ENCODE measurements around the gene TRAF6. TPM values are rescaled to one million over a fixed set of nuclear protein-coding genes. Genes with fewer than 3 reads are reported as not detected.
"Not testable (repeated sequence)": the region's sequence is repeated elsewhere in the genome, so short reads cannot be mapped to it uniquely, and the experiment has no call there.

The TRAF6 gene
- total RNA-seq, 2 experiments from 2014 or later: 8.3 to 8.7 TPM

GRCh38 chr11:36490026-36490806 is 19.9 kb downstream of the TRAF6 start:
- H3K27ac Mint-ChIP-seq: no peak overlapping the region
- H3K9me3 Mint-ChIP-seq: no peaks in the 10 kb centered on the region
- peaks cover 43% of the 10 kb centered on the region for H3K36me3 Mint-ChIP-seq (ENCODE audit: low read depth)
- no peak for DNase-seq
- peaks cover 22% of the 10 kb centered on the region for H3K4me1 Mint-ChIP-seq (ENCODE audit: low read depth)
- H3K4me3 Mint-ChIP-seq: no peak overlapping the region
- H3K27me3 Mint-ChIP-seq (ENCODE audit: low read depth): no peaks in the 10 kb centered on the region
- CTCF ChIA-PET: interaction anchor here (1.5 to 2.3 kb wide), 2 partner anchors 11 to 198 kb away, joined by 6 to 10 read pairs; no protein-coding TSS in a partner anchor
- intact Hi-C loops (cut with micrococcal nuclease): loop anchor here (5.0 kb wide), 2 partner anchors 257 to 448 kb away; no protein-coding TSS in a partner anchor

GRCh38 chr11:36488096-36488495 is 22.0 kb downstream of the TRAF6 start:
- peaks cover 53% of the 10 kb centered on the region for H3K36me3 Mint-ChIP-seq (ENCODE audit: low read depth)
- peaks cover 1% of the 10 kb centered on the region for H3K9me3 Mint-ChIP-seq
- no peaks in the 10 kb centered on the region for H3K27me3 Mint-ChIP-seq (ENCODE audit: low read depth)
- H3K4me3 Mint-ChIP-seq: no peak overlapping the region
- CTCF ChIA-PET: interaction anchor here (0.6 to 2.3 kb wide), 9 partner anchors 9 to 748 kb away, joined by 3 to 10 read pairs (median 4); partner anchors contain the start of genes COMMD9 and TRAF6
- peaks cover 25% of the 10 kb centered on the region for H3K4me1 Mint-ChIP-seq (ENCODE audit: low read depth)
- no peak for DNase-seq
- H3K27ac Mint-ChIP-seq: no peak overlapping the region
- intact Hi-C loops (cut with micrococcal nuclease): no loop called here

- H3K4me1 Mint-ChIP-seq (ENCODE audit: low read depth): peaks cover 21% of the 10 kb centered on the region
- CTCF ChIA-PET: interaction anchor here (0.6 to 2.3 kb wide), 8 partner anchors 8 to 748 kb away, joined by 3 to 10 read pairs (median 4); partner anchors contain the start of genes COMMD9 and TRAF6
- H3K36me3 Mint-ChIP-seq (ENCODE audit: low read depth): peaks cover 51% of the 10 kb centered on the region
- no peaks in the 10 kb centered on the region for H3K27me3 Mint-ChIP-seq (ENCODE audit: low read depth)
- peaks cover 2% of the 10 kb centered on the region for H3K9me3 Mint-ChIP-seq
- H3K4me3 Mint-ChIP-seq: no peak overlapping the region
- intact Hi-C loops (cut with micrococcal nuclease): no loop called here
- no peak overlapping the region for H3K27ac Mint-ChIP-seq
- no peak for DNase-seq
These were observed 22.5 kb downstream of the TRAF6 start for GRCh38 chr11:36487619-36488018.

- CTCF ChIA-PET: interaction anchor here (0.9 kb wide), 1 partner anchor 133 kb away, joined by 3 read pairs; no protein-coding TSS in a partner anchor
- Mint-ChIP-seq H3K27me3 (ENCODE audit: low read depth) (no peaks in the 10 kb centered on the region), H3K9me3 (peaks cover 2% of the 10 kb centered on the region), H3K36me3 (ENCODE audit: low read depth) (peaks cover 36% of the 10 kb centered on the region), H3K4me1 (ENCODE audit: low read depth) (peaks cover 15% of the 10 kb centered on the region), H3K27ac (no peak overlapping the region), H3K4me3 (no peak overlapping the region)
- no peak for DNase-seq
- intact Hi-C loops (cut with micrococcal nuclease): no loop called here
These were observed 24.6 kb downstream of the TRAF6 start for GRCh38 chr11:36485298-36486002.

- intact Hi-C loops (cut with micrococcal nuclease); CTCF ChIA-PET; H3K27me3 Mint-ChIP-seq (ENCODE audit: low read depth); H3K27ac Mint-ChIP-seq; DNase-seq; H3K4me3 Mint-ChIP-seq; H3K4me1 Mint-ChIP-seq (ENCODE audit: low read depth); H3K9me3 Mint-ChIP-seq: not testable (repeated sequence)
- peaks cover 27% of the 10 kb centered on the region for H3K36me3 Mint-ChIP-seq (ENCODE audit: low read depth)
These were observed 27.0 kb downstream of the TRAF6 start for GRCh38 chr11:36483042-36483441.

GRCh38 chr11:36480833-36481232 is 29.2 kb downstream of the TRAF6 start:
- Mint-ChIP-seq H3K4me3 (no peak overlapping the region), H3K36me3 (ENCODE audit: low read depth) (peaks cover 19% of the 10 kb centered on the region), H3K9me3 (peaks cover 2% of the 10 kb centered on the region), H3K27ac (no peak overlapping the region), H3K27me3 (ENCODE audit: low read depth) (no peaks in the 10 kb centered on the region), H3K4me1 (ENCODE audit: low read depth) (peaks cover 2% of the 10 kb centered on the region)
- DNase-seq: no peak
- intact Hi-C loops (cut with micrococcal nuclease): no loop called here
- CTCF ChIA-PET: interaction anchor here (1.0 to 4.4 kb wide), 4 partner anchors 12 to 189 kb away, joined by 3 to 109 read pairs (median 14); partner anchors contain the start of gene COMMD9

GRCh38 chr11:36478700-36479329 is 31.3 kb downstream of the TRAF6 start:
- intact Hi-C loops (cut with micrococcal nuclease): loop anchor here (1.0 kb wide), 4 partner anchors 102 to 187 kb away; no protein-coding TSS in a partner anchor
- Mint-ChIP-seq H3K4me3 (no peak overlapping the region), H3K9me3 (peaks cover 2% of the 10 kb centered on the region), H3K4me1 (ENCODE audit: low read depth) (peaks cover 2% of the 10 kb centered on the region), H3K36me3 (ENCODE audit: low read depth) (peaks cover 7% of the 10 kb centered on the region), H3K27me3 (ENCODE audit: low read depth) (no peaks in the 10 kb centered on the region), H3K27ac (no peak overlapping the region)
- CTCF ChIA-PET: interaction anchor here (0.6 to 4.4 kb wide), 30 partner anchors 10 to 863 kb away, joined by 3 to 109 read pairs (median 4); partner anchors contain the start of genes COMMD9 and PRR5L
- peak; percentile 62 for DNase-seq

GRCh38 chr11:36475192-36475591 is 34.9 kb downstream of the TRAF6 start:
- CTCF ChIA-PET: interaction anchor here (0.6 to 0.9 kb wide), 2 partner anchors 138 to 182 kb away, joined by 3 to 5 read pairs; no protein-coding TSS in a partner anchor
- no peaks in the 10 kb centered on the region for H3K27me3 Mint-ChIP-seq (ENCODE audit: low read depth)
- intact Hi-C loops (cut with micrococcal nuclease): no loop called here
- DNase-seq: no peak
- H3K4me3 Mint-ChIP-seq: no peak overlapping the region
- peaks cover 2% of the 10 kb centered on the region for H3K36me3 Mint-ChIP-seq (ENCODE audit: low read depth)
- H3K27ac Mint-ChIP-seq: no peak overlapping the region
- no peaks in the 10 kb centered on the region for H3K4me1 Mint-ChIP-seq (ENCODE audit: low read depth)
- no peaks in the 10 kb centered on the region for H3K9me3 Mint-ChIP-seq

- CTCF ChIA-PET: interaction anchor here (0.7 to 1.3 kb wide), 3 partner anchors 11 to 40 kb away, joined by 3 to 4 read pairs (median 3); no protein-coding TSS in a partner anchor
These were observed 38.5 kb downstream of the TRAF6 start for GRCh38 chr11:36471577-36471976.

GRCh38 chr11:36469881-36470802 is 39.9 kb downstream of the TRAF6 start:
- no peaks in the 10 kb centered on the region for H3K4me1 Mint-ChIP-seq (ENCODE audit: low read depth)
- H3K36me3 Mint-ChIP-seq (ENCODE audit: low read depth): no peaks in the 10 kb centered on the region
- CTCF ChIA-PET: interaction anchor here (0.7 to 3.1 kb wide), 4 partner anchors 8 to 93 kb away, joined by 3 to 12 read pairs (median 4); no protein-coding TSS in a partner anchor
- H3K27me3 Mint-ChIP-seq (ENCODE audit: low read depth): no peaks in the 10 kb centered on the region
- H3K27ac Mint-ChIP-seq: no peak overlapping the region
- DNase-seq: no peak
- no peak overlapping the region for H3K4me3 Mint-ChIP-seq
- intact Hi-C loops (cut with micrococcal nuclease): no loop called here
- no peaks in the 10 kb centered on the region for H3K9me3 Mint-ChIP-seq

More at GRCh38 chr11:36471577-36471976, 38.5 kb downstream of the TRAF6 start:
- Mint-ChIP-seq H3K36me3 (ENCODE audit: low read depth) (no peaks in the 10 kb centered on the region), H3K9me3 (no peaks in the 10 kb centered on the region), H3K4me3 (no peak overlapping the region), H3K27ac (no peak overlapping the region), H3K27me3 (ENCODE audit: low read depth) (no peaks in the 10 kb centered on the region), H3K4me1 (ENCODE audit: low read depth) (no peaks in the 10 kb centered on the region)
- intact Hi-C loops (cut with micrococcal nuclease): no loop called here
- DNase-seq: no peak

- Mint-ChIP-seq H3K27ac (no peak overlapping the region), H3K4me3 (no peak overlapping the region), H3K9me3 (no peaks in the 10 kb centered on the region), H3K4me1 (ENCODE audit: low read depth) (no peaks in the 10 kb centered on the region), H3K36me3 (ENCODE audit: low read depth) (no peaks in the 10 kb centered on the region), H3K27me3 (ENCODE audit: low read depth) (no peaks in the 10 kb centered on the region)
- peak; percentile 55 for DNase-seq
- intact Hi-C loops (cut with micrococcal nuclease): no loop called here
- CTCF ChIA-PET: interaction anchor here (1.0 to 3.1 kb wide), 4 partner anchors 9 to 176 kb away, joined by 3 to 12 read pairs (median 6); no protein-coding TSS in a partner anchor
These were observed 41.0 kb downstream of the TRAF6 start for GRCh38 chr11:36469063-36469462.

Measured in activated naive CD4-positive, alpha-beta T cell treated with anti-CD3 and anti-CD28 coated beads for 36 hours (primary cell).